Activated CD8-positive, alpha-beta memory T cell treated with anti-CD3 and anti-CD28 coated beads, Interleukin-2, amount 50 U/mL, for 4 hours (primary cell): ENCODE measurements around the gene EML4.
"Not testable (repeated sequence)": the region's sequence is repeated elsewhere in the genome, so short reads cannot be mapped to it uniquely, and the experiment has no call there.

ENCODE experiments used
- DNase-seq: peaks from one replicate; pipeline ENCODE4 v3.0.0-alpha.2; 2020

EML4 gene

DNA sequence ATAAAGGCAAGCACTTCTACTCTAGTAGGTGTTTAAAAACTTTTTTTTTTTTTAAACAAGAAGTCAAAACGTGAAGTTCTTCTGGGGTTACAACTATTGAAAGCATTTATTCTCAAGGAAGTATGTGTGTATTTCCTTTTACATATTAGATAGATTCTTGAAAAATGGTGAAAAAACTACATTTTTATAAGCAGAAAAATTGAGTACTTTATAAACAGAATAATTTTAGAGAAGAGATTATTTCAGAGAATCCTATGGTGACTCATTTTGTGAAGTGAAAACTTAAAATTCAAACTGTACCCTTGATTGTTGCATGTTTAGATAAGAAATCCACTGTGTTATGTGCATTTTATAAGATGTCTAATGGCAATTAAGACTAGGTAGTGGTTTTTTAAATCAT, 2.9 kb downstream of the EML4 start:
- no peak for DNase-seq

DNA sequence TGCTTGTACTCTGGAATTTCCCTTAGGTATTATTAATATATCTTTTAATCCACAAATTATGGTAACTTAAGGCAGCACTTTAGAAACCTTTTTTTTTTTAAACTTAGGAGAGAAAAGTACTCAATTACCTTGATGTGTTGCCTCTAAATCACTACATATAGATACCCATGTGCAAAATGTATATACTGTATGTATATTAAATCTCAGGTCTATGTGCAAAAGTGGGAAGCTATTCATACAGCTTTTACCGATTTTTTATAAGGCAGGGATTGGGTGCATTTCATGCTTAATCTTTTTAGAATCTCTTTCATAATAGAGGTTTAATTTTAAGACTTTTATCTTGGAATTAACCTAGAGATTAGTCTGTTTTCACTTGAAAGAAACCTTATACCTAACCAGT, 3.4 kb downstream of the EML4 start:
- no peak for DNase-seq

DNA sequence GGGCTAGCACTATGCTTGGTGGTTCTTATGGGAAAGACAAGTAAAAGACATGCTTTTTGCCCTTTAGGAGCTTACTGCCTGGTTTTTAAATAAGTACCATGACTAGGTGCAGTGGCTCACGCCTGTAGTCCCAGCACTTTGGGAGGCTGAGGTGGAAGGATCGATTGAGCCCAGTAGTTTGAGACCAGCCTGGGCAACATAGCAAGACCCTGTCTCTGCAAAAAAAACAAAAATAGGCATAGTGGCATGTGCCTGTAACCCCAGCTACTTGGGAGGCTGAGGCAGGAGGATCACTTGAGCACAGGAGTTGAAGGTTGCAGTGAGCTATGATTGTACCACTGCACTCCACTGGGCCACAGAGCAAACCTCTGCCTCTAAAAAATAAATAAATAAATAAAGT, 4.3 kb downstream of the EML4 start:
- not testable (repeated sequence) for DNase-seq

DNA sequence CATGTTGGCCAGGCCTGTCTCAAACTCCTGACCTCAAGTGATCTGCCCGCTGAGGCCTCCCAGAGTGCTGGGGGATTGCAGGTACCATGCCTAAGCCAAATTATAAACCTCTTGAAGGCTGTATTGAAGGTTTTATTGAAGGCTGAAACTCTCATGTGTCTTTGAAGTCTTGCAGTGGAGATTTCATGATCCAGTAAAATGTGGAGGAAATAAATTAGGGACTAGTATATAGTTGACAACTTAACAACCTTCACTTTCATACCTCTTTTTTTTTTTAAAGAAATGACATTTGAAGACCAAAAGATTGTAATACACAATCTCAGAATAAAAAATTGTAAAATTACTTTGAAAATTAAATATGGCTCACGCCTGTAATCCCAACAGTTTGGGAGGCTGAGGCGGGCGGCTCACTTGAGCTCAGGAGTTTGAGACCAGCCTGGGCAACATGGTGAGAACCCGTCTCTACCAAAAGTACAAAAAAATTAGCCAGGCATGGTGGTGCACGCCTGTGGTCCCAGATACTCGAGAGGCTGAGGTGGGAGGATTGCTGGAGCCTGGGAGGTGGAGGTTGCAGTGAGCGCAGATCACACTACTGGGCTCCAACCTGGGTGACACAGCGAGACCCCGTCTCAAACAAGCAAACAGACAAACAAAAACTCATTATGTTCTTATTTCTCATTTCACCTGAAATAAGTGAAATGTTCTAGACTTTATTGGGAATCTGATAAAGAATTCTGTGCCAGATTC, 8.0 kb downstream of the EML4 start:
- no peak for DNase-seq

DNA sequence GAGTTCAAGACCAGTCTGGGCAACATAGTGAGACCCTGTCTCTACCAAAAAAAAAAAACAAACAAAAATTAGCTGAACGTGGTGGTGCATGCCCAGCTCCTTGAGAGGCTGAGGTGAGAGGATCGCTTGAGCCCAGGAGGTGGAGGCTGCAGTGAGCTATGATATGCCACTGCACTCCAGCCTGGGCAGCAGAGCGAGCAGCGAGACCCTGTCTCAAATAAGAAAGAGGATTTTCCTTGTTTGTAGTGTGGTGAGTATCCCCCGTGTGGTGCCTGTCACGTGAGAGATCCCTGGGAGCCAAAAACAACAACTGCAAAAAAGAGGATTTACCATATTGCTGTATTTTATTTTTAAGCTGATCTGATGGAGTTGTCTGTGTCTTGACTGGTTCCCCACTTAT, 9.2 kb downstream of the EML4 start:
- DNase-seq = no peak

DNA sequence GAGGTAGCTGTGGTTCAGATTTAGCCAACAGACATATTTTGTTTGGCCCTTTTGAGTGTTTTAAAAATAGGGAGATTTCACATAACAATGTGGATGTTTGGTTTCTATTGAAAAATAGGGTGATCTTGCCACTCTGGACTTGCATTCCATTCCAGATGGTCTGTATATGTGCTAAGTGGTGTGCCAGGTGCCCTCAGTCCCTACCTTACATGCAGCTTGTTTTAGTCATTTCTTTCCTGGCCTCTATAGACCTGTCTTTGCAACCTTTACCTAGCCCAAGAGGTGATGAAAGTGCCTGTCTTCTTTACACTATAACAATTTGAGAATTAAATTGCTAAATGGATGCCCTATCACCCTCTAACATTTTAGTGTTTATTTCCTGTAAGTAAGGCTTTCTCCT, 11.1 kb downstream of the EML4 start:
- no peak for DNase-seq

DNA sequence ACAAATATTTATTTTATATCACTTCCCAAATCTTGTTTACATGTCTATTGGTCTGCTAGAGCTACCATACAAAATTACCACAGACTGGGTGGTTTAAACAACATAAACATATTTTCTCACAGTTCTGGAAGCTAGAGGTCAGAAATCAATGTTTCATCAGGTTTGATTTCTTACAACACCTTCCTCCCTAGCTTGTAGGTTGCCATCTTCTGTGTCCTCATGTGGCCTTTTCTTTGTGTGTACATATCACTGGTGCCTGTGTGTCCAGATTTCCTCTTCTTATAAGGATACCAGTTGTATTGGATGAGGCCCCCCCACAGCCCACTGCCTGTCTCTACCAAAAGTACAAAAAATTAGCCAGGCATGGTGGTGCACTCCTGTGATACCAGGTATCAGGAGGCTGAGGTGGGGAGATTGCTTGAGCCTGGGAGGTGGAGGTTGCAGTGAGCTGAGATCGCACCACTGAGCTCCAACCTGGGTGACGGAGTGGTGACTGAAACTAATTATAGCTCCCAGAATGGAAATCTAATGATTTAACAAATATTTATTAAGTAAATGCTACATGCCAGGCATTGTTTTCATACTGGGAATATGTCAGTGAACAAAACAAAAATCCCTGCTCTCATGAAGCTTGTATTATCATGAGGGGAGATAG, 13.6 kb downstream of the EML4 start:
- DNase-seq = no peak

DNA sequence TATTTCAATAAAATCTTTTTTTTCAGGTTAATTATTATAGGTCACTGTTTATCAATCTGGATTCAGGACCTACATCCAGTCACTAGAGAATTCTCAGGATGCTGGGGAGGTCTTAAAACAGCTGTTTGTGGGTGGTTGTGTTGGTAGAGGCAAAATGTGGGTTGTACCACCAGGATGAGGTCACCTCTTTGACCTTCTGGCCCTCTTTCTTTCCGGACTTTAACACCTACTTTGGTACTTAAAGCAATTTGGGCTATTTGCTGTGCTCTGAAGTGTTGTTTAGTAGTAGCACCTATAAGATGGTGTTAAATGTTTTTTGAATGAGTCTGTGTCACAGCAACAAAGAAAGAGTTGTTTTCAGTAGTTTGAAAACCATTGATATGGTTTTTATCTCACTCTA, 14.6 kb downstream of the EML4 start:
- no peak for DNase-seq

DNA sequence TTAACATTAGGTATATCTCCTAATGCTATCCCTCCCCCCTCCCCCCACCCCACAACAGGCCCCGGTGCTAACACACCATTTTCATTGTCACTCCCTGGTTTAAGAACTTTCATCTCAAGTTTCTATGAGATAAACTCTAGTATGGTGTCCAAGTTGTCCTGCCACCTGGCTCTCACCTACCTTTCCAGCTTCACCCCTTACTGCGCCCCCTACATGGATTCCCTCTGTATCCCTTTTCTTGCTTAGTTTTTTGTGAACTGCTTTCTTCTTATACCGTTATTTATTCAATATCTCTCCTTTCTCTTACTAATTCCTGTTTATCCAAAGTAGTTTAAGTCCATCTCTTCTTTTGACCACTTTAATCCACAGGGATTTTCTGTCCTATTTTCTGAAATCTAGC, 15.2 kb downstream of the EML4 start:
- no peak for DNase-seq

DNA sequence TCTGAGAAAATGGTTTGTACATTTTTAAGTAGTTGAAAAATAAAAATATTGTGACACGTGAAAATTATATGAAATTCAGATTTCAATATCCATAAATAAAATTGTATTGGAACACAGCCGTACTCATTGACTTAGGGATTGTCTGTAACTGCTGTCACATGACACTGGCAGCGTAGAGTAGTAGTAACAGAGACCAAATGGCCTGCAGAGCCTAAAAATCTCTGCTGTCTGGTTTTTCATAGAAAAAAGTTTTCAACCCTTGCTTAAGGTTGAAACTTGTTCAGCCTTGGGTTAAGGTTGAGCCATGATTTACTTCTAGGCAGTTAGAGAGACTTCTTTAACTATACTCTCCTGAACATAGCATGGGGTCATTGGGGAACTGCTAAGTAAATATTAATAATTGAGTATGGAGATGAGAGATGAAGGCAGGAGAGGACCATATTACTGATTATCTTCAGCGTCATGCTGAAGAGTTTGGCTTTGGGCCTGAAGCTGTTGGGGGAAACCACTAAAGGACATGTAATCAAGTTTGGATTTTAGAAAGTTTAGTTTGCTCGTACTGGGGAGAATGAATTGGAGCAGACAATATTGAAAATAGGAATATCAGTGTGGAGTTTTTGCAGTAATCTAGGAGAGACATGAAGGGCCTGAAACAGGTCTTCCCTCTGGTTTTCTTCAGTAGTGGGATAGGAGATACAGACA, 16.2 kb downstream of the EML4 start:
- DNase-seq = no peak

DNA sequence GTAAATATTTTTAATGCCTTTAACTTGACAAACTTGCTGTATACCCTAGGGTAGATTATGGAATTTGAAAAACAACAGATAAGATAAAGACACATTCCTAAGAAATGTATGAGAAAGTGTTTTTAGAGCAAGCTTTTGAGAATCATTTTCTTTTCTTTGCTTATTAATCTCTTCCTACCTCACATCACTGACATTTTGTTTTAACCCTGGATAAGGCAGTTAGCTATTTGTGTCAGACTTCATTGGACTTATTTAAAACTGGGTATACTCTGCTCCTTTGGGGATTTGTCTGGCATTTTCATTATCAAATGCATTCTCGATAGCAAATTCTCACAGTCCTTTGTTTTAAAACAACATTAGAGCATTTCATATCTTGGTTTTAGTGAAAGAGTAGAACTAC, 17.2 kb downstream of the EML4 start:
- DNase-seq = no peak

DNA sequence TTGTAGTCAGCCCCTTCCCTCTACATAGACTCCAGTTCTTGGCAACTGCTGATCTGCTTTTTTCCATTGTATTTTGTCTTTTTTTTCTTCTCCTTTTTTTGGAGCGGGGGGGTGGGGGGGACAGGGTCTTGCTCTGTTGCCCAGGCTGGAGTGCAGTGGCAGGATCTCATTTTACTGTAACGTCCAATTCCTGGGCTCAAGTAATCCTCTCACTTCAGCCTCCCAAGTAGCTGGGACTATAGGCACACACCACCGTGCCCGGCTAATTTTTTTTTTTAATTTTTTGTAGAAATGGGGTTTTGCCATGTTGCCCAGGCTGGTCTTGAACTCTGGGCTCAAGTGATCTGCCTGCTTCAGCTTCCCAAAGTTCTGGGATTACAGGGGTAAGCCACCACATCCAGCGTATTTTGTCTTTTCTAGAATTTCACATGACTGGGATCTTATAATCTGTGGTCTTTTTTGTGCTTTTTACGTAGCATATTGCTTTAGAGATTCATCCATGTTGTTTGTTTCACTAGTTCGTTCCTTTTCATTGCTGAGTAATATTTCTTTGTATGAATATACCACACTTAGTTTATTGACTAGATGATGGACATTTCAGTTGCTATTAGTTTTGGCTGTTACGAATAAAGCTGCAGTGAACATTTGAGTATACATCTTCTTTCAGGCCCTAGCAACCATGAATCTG, 17.9 kb downstream of the EML4 start:
- no peak for DNase-seq

DNA sequence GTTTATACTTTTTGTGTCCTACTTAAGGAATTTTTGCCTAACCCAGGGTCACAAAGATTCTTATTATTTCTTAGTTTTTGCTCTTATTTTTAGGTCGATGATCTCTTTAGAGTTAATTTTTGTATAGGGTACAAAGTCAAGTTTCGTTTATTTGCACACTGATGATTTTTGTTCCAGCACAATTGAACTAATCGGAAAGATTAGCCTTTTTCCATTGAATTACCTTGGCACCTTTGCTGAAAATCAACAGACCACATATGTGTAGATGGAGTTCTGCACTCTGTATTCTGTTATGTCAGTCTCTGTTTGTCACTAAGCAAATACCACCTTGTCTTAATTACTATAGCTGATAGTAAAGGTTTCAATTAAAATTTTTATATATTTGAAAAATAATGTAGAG, 18.7 kb downstream of the EML4 start:
- DNase-seq = no peak

DNA sequence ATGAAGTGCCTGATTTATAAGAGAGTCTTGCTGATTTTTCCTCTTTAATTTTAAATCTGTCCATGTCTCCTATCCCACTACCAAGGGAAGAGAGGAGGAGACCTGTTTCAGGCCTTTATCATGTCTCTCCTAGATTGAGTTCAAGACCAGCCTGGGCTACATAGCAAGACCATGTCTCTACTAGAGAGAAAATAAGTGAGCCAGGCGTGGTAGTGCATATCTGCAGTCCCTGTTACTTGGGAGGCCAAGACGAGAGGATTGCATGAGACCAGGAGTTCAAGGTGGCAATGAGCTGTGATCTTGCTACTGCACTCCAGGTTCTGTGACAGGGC, 20.0 kb downstream of the EML4 start:
- no peak for DNase-seq

DNA sequence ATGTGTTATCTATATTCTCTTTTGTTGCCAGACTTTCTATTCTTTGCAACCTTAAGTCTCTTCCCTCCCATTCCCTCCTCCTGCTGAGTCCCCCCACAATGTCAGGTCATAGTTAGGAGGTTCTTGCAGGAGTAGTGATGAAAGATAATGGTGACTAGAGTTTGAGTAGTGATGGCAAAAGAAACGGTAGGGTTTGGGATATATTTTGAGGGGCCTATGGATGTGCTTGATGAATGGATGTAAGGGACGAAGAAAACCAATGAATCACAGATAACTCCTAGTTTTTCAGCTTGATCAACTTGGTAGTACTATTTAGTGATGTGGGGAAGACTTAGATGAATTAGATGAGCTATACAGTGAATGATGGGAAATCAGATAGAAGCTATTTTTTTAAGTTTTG, 21.0 kb downstream of the EML4 start:
- DNase-seq = no peak

DNA sequence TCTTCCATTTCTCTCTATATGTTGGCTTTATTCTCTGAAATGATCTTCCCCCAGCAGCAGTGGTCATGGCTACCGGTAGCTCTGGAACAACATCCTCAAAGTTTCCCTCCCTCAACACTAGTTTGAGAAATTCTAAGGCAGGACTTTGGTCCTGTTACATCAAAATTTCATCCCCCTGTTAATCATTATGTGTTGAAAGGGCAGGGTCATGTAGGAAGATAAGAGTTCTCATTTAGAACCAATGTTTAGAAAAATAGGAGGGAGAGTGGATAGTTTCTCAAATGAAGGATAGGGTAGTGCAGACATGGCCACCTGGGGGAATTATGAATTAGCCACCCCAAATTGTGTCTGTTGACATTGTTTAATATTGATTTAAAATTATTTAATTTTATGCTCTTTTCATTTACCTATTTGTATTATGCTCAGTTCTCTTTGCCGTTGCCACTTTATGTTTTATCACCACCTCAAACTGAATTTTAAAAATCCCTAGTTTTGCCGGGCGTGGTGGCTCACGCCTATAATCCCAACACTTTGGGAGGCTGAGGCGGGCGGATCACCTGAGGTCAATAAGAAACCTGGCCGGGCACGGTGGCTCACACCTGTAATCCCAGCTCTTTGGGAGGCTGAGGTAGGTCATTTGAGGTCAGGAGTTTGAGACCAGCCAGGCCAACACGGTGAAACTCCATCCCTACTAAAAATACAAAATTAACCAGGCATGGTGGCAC, 22.3 kb downstream of the EML4 start:
- no peak for DNase-seq

DNA sequence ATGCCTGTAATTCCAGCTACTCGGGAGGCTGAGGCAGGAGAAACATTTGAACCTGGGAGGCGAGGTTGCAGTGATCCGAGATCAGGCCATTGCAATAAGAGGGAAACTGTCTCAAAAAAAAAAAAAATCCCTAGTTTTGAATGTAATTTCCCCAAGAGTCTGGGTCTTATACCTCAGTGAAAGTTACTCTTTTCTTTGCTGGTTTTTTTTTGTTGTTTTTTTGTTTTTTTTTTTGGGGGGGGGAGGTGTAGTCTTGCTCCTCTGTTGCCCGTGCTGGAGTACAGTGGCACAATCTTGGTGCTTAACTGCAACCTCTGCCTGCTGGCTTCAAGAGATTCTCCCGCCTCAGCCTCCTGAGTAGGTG, 22.8 kb downstream of the EML4 start:
- DNase-seq = no peak

DNA sequence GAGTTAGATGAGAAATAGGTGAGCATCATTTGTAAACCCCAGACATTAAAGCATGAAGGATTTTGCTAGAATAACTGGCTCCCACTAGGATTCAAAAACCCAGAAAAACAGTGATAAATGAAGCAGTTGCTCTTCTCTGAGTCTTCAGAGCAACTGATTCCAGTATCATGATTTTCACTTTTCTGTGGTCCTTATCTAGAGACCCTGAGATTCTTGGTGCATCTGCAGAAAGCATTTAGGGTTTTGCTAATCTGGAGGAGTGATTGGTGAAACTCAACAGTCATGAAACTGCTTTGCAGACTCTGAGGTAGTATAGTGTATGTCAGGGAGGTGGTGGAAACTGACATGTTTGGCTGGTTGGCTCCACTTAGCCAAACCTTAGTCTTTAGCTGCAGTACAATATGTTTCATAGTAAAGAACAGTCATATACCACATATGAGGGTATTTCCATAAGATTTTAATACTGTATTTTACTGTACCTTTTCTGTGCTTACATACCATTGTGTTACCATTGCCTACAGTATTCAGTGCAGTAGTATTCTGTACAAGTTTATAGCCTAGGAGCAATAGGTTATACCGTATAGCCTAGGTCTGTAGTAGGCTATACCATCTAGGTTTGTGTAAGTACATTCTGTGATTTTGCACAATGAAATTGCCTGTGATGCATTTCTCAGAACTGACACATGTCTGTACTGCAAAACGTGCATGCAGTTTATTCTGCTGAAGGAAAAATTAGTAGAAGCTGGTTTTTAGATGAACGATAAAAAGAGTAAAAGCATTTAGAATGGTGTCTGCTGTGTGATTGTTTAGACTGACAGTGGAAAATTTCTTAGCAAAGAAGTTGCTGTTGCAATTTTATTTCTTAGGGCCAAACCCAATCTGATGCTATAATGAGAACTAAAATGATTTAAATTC, 23.8 kb downstream of the EML4 start:
- DNase-seq = no peak

DNA sequence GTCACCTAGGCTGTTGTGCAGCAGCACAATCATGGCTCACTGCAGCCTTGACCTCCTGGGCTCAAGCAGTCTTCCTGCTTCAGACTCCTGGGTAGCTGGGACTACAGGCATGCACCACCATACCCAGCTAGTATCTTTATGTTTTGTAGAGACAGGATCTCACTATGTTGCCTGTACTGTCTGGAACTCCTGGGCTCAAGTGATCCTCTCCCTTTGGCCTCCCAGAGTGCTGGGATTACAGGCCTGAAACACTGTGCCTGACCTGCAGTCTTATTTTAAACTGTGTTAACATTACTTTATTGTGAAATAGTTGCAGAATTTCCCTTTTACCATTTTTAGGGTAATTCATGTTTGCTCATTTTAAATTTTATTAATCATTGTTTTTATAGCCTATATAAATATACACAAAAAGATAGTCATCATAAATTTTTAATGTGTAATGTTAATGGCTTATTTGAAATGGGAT, 24.6 kb downstream of the EML4 start:
- no peak for DNase-seq

DNA sequence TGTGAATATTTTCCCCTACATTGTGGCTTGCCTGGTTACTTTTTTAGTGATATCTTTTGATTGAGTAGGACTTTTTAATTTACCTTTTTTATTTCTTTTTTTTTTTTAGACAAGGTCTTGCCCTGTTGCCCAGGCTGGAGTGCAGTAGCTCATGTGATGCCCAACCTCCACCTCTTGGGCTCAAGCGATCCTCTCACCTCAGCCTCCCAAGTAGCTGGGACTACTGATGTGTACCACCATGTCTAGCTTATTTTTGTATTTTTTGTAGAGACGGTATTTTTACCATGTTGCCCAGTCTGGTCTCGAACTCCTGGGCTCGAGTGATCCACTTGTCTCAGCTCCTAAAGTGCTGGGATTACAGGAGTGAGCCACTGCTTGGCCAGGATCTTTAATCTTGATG, 25.3 kb downstream of the EML4 start:
- DNase-seq = no peak

DNA sequence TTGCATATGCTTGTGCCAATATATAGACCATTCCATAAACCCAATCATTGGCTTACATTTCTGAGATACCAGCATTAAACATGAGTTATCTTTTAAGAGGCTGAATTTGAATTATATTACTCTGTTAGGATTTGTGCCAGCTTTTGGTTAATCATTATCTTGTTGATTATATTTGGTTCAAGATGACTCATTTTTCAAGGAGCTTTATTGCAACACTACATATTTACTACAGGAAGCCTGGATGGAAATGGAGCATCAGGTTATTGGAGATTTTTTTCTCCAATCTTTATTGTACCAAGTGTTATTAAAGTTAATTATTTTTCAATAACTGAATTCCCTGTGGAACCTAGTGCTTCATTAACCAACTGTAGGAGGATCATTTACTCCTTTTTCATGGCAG, 26.4 kb downstream of the EML4 start:
- no peak for DNase-seq

DNA sequence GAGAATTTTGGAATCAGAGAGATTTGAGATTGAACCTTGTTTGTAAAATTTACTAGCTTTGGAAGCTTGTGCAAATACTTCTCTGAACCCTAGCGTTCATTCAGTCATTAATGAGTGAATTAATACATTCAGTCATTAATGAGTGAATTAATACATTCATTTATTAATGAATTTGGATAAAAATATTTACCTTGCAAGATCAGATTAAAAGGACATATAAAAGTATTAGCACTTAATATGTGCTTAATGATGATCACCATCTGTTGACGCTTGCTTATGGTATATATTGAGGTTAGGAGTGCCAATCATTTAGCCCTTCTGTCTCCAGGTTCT, 26.9 kb downstream of the EML4 start:
- DNase-seq = no peak
